HepG2 (cell line): ENCODE measurements around the gene TUT4. TPM values are rescaled to one million over a fixed set of nuclear protein-coding genes. Genes with fewer than 3 reads are reported as not detected.

ENCODE experiments used
- AHR ChIP-seq: IDR thresholded peaks from 2 replicates; pipeline ENCODE4 v1.6.1; 2018; ENCODE audit warnings: missing genetic modification reagents, missing compliant biosample characterization
- AKNA ChIP-seq: sonication (generic); formaldehyde crosslinking; IDR thresholded peaks from 2 replicates; pipeline ENCODE4 v1.4.0; 2020; ENCODE audit warnings: missing genetic modification reagents, borderline replicate concordance
- ATF5 ChIP-seq: sonication (generic); formaldehyde crosslinking; IDR thresholded peaks from 2 replicates; pipeline ENCODE4 v1.4.0; 2020; ENCODE audit warnings: mild to moderate bottlenecking, low read depth, missing genetic modification reagents
- CREB1 ChIP-seq, 2 experiments: fragments of 450-650 bp in 1 of 2; IDR thresholded peaks; 2 replicates each; pipeline ENCODE4 v1.6.1; 2016 to 2017; ENCODE audit warnings: control low read depth in 1 of 2, mild to moderate bottlenecking in 1 of 2, missing compliant biosample characterization in 1 of 2, missing genetic modification characterization in 1 of 2
- FOXK2 ChIP-seq: fragments of 450-650 bp; IDR thresholded peaks from 2 replicates; pipeline ENCODE4 v1.6.1; 2016
- HDAC2 ChIP-seq: sonication (generic); formaldehyde crosslinking; IDR thresholded peaks from 2 replicates; pipeline ENCODE4 v1.4.0; 2020; ENCODE audit warnings: missing genetic modification reagents
- HNRNPUL1 ChIP-seq: fragments of 200-400 bp; formaldehyde crosslinking; IDR thresholded peaks from 2 replicates; pipeline ENCODE4 v1.6.1; 2017; ENCODE audit warnings: low read depth, mild to moderate bottlenecking, low read length, moderate library complexity
- KDM5B ChIP-seq: sonication (generic); formaldehyde crosslinking; IDR thresholded peaks from 2 replicates; pipeline ENCODE4 v1.4.0; 2020; ENCODE audit warnings: missing genetic modification reagents, mild to moderate bottlenecking, borderline replicate concordance
- MIXL1 ChIP-seq: IDR thresholded peaks from 2 replicates; pipeline ENCODE4 v1.6.1; 2016
- SNAPC5 ChIP-seq: sonication (generic); formaldehyde crosslinking; IDR thresholded peaks from 2 replicates; pipeline ENCODE4 v1.8.1; 2023; ENCODE audit warnings: mild to moderate bottlenecking, missing genetic modification reagents, borderline replicate concordance
- TRAFD1 ChIP-seq: sonication (generic); formaldehyde crosslinking; IDR thresholded peaks from 2 replicates; pipeline ENCODE4 v1.5.1; 2020; ENCODE audit warnings: missing genetic modification reagents, mild to moderate bottlenecking, borderline replicate concordance
- ZBTB49 ChIP-seq: sonication (generic); formaldehyde crosslinking; IDR thresholded peaks from 2 replicates; pipeline ENCODE4 v1.4.0; 2020; ENCODE audit warnings: missing genetic modification reagents, borderline replicate concordance
- ZNF12 ChIP-seq: sonication (generic); formaldehyde crosslinking; IDR thresholded peaks from 2 replicates; pipeline ENCODE4 v1.5.0; 2020; ENCODE audit warnings: missing genetic modification reagents
- ZNF143 ChIP-seq: sonication (generic); formaldehyde crosslinking; IDR thresholded peaks from 2 replicates; pipeline ENCODE4 v1.4.0; 2020; ENCODE audit warnings: missing genetic modification reagents
- ZNF24 ChIP-seq: fragments of 450-650 bp; IDR thresholded peaks from 2 replicates; pipeline ENCODE4 v1.6.1; 2017; ENCODE audit warnings: antibody characterized with exemption, mild to moderate bottlenecking
- ZNF430 ChIP-seq: sonication (generic); formaldehyde crosslinking; IDR thresholded peaks from 2 replicates; pipeline ENCODE4 v1.9.0; 2021; ENCODE audit warnings: mild to moderate bottlenecking, missing genetic modification reagents
- ZNF530 ChIP-seq: sonication (generic); formaldehyde crosslinking; IDR thresholded peaks from 2 replicates; pipeline ENCODE4 v1.5.0; 2020; ENCODE audit warnings: low read depth, mild to moderate bottlenecking, missing genetic modification reagents
- ZNF546 ChIP-seq: sonication (generic); formaldehyde crosslinking; conservative IDR thresholded peaks from 2 replicates; pipeline ENCODE4 v1.8.1; 2023; ENCODE audit warnings: mild to moderate bottlenecking, missing genetic modification reagents
- ZNF781 ChIP-seq: sonication (generic); formaldehyde crosslinking; IDR thresholded peaks from 2 replicates; pipeline ENCODE4 v1.5.1; 2020; ENCODE audit warnings: borderline replicate concordance, mild to moderate bottlenecking, missing genetic modification reagents; ENCODE audit errors: not compliant biosample characterization
- ZNF839 ChIP-seq: sonication (generic); formaldehyde crosslinking; IDR thresholded peaks from 2 replicates; pipeline ENCODE4 v1.4.0; 2020; ENCODE audit warnings: missing genetic modification reagents, mild to moderate bottlenecking, borderline replicate concordance
- polyA plus RNA-seq, 8 experiments: library from polyadenylated mRNA; depleted of rRNA in 3 of 8; stranded (reverse) in 7 of 8; unstranded in 1 of 8; fragments of >200 nt; fragmentation: Illumina TruSeq in 4 of 8; extraction: Trizol in 4 of 8; gene quantifications; 2 replicates each; pipeline versions ENCODE4 v1.2.1 to v1.2.3, GENCODE V29; 2011 to 2016; ENCODE audit warnings: low read depth in 4 of 8, missing spikeins in 1 of 8, mixed read lengths in 1 of 8; ENCODE audit not compliant: insufficient read depth in 1 of 8
- total RNA-seq, 5 experiments: library from RNA; depleted of rRNA; stranded (reverse); fragments of >200 nt; fragmentation: Illumina TruSeq; extraction: Trizol; gene quantifications; 2 replicates each; pipeline ENCODE4 v1.2.3, GENCODE V29; 2016; ENCODE audit warnings: low read depth in 1 of 5

Gene TUT4
- total and polyA plus RNA-seq, 2 of the 13 experiments (the other 11 are each of a cell fraction or from before 2014, with no cell fraction given), result 44.7 to 53.5 TPM

GRCh38 chr1:52550447-52550846 lies 2.4 kb downstream of the TUT4 start (continued):
- TF ChIP-seq ZNF781 (CRISPR knock-in tag), result no peak
- TF ChIP-seq FOXK2, result no peak
- TF ChIP-seq HNRNPUL1, result no peak
- TF ChIP-seq KDM5B, result no peak
- no peak for TF ChIP-seq MIXL1 (CRISPR knock-in tag)
- TF ChIP-seq ZNF839, result no peak
- TF ChIP-seq ATF5 (CRISPR knock-in tag), result no peak
- 0 out of 2 replicates have a peak, but pooled peaks have one; percentile 26 for TF ChIP-seq ZNF143 (CRISPR knock-in tag)
- TF ChIP-seq ZNF546, result no peak
- TF ChIP-seq TRAFD1, result no peak
- no peak for TF ChIP-seq ZNF12 (CRISPR knock-in tag)
- no peak for TF ChIP-seq AKNA
- TF ChIP-seq ZBTB49 (CRISPR knock-in tag), result no peak
- TF ChIP-seq ZNF24, result no peak
- no peak for TF ChIP-seq AHR (CRISPR knock-in tag)
- peak; percentile 58; the same call in 1 of the 2 replicates for TF ChIP-seq HDAC2
- TF ChIP-seq CREB1 (IDR thresholded peaks at IDR 0.05), result no peak
- TF ChIP-seq CREB1 (CRISPR knock-in tag; IDR thresholded peaks at IDR 0.05), result peak; percentile 35; the same call in 1 of the 2 replicates
- TF ChIP-seq SNAPC5 (CRISPR knock-in tag), result no peak
- no peak for TF ChIP-seq ZNF430 (CRISPR knock-in tag)
- TF ChIP-seq ZNF530 (CRISPR knock-in tag), result no peak
